Peyer's patch (tissue), 4 donors: ENCODE data around the gene GRAMD4.

Experiments used
- POLR2A ChIP-seq, 2 donors: fragments of 450-650 bp; IDR thresholded peaks; one replicate each; pipeline ENCODE4 v1.5.1; 2017; ENCODE audit warnings: antibody characterized with exemption in 2 of 2, mild to moderate bottlenecking in 2 of 2, moderate library complexity in 2 of 2
- TF ChIP-seq, protein P1 (sequence below), 6 experiments: fragments of 450-650 bp in 4 of 6; fragments of 200-600 bp in 2 of 6; sonication (generic) in 1 of 6; IDR thresholded peaks; one replicate each; pipeline ENCODE4 v1.5.1; 2017 to 2019; ENCODE audit warnings: antibody characterized with exemption in 6 of 6, mild to moderate bottlenecking in 3 of 6, moderate library complexity in 1 of 6

DNA sequence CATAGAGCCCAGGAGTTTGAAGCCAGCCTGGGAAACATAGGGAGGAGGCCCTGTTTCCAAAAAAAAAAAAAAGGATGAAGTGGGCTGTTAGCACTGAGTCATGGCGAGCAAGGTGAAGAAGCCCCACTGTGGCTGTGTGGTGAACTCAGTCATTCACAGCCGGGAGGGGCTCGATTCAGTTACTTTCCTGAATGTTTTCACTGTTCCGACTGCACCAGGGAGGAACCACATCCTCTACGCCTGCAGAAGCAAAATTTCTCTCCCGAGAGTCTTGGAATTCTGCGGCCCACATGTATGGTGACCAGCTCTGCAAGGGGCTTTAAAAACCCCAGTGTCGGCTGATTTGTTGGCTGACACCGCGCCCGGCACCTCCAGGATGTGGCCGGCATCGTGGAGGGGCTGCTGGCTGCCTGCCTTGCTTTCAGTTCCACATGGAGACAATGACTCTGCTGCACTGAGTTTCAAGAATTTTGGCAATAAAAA, 27.8 kb upstream of the GRAMD4 start:
- TF ChIP-seq POLR2A (IDR thresholded peaks at IDR 0.05): no peak
- TF ChIP-seq, protein P1, sequence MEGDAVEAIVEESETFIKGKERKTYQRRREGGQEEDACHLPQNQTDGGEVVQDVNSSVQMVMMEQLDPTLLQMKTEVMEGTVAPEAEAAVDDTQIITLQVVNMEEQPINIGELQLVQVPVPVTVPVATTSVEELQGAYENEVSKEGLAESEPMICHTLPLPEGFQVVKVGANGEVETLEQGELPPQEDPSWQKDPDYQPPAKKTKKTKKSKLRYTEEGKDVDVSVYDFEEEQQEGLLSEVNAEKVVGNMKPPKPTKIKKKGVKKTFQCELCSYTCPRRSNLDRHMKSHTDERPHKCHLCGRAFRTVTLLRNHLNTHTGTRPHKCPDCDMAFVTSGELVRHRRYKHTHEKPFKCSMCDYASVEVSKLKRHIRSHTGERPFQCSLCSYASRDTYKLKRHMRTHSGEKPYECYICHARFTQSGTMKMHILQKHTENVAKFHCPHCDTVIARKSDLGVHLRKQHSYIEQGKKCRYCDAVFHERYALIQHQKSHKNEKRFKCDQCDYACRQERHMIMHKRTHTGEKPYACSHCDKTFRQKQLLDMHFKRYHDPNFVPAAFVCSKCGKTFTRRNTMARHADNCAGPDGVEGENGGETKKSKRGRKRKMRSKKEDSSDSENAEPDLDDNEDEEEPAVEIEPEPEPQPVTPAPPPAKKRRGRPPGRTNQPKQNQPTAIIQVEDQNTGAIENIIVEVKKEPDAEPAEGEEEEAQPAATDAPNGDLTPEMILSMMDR (IDR thresholded peaks at IDR 0.05): no peak
